Activated T-cell treated with anti-CD3 and anti-CD28 coated beads, Interleukin-2, amount 50 U/mL, for 72 hours (primary cell): Measurements from ENCODE around the gene PRR23A. TPM values are rescaled to one million over a fixed set of nuclear protein-coding genes. Genes with fewer than 3 reads are reported as not detected.

Source experiments
- ATAC-seq, 2 donors: fragments of 150-1000 bp; cut with Tn5 transposase; replicated peaks in 1 of 2; 2 replicates each; pipeline ENCODE4 v1.10.0; 2021; ENCODE audit warnings: moderate library complexity in 2 of 2, mild to moderate bottlenecking in 1 of 2
- DNase-seq, 2 donors: peaks; one replicate each; pipeline ENCODE4 v3.0.0; 2021 to 2022; ENCODE audit warnings: mixed read lengths in 1 of 2
- H3K27ac Mint-ChIP-seq: one replicate; pipeline ENCODE4 v1.8.0; 2022; ENCODE audit warnings: mild to moderate bottlenecking, moderate library complexity, mixed read lengths
- H3K27me3 Mint-ChIP-seq: one replicate; pipeline ENCODE4 v1.8.0; 2022; ENCODE audit warnings: low read depth, mixed read lengths
- H3K36me3 Mint-ChIP-seq, 2 donors: one replicate each; pipeline ENCODE4 v1.8.0; 2022; ENCODE audit warnings: mixed read lengths in 2 of 2, mild to moderate bottlenecking in 1 of 2; ENCODE audit not compliant: insufficient read depth in 2 of 2
- H3K4me1 Mint-ChIP-seq: one replicate; pipeline ENCODE4 v1.8.0; 2022; ENCODE audit warnings: low read depth, mixed read lengths
- H3K4me3 Mint-ChIP-seq, 2 donors: one replicate each; pipeline ENCODE4 v1.8.0; 2022; ENCODE audit warnings: mild to moderate bottlenecking in 2 of 2, mixed read lengths in 2 of 2, moderate library complexity in 2 of 2
- H3K9me3 Mint-ChIP-seq, 2 donors: one replicate each; pipeline ENCODE4 v1.8.0; 2022; ENCODE audit warnings: mixed read lengths in 2 of 2
- total RNA-seq, 2 donors: library from RNA; stranded (reverse); gene quantifications; one replicate each; pipeline ENCODE4 v1.2.3, GENCODE V29; 2022

PRR23A gene
- total RNA-seq, 2 donors from 2014 or later, result not detected

DNA sequence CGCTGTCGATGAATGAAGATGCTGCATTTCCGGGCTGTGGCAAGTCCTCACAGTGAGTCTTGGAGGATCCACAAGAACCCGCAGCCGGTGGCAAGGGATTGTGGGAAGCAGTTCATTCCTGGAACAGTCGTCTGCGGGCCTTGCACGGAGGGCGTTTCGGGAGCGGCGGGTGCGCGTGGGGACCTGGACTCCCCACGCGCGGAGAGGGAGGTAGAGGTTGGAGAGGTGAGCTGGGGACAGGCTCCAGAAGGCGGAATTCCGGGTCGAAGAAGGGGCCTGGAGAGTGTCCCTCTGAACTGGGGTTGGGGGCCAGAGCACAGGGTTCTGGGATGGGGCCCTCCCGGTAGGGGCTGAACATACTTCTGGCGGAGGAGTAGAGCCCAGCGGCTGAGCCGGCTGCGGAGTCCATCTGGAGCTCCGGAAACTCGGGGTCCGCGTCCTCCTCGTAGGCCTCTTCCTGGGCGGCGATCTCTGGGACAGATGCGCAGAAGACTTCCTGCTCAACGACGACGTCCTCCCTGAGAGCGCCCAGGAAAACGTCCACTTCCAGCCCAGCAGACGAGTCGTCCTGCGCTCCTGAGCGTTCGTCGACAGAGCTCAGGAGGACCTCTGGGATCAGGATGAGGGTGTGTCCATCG lies 593 bp downstream of the PRR23A start:
- ATAC-seq, result no peak
- DNase-seq, result no peak
- H3K36me3 Mint-ChIP-seq, result peaks cover 7 to 10% of the 10 kb centered on the region in 2 donors
- H3K27me3 Mint-ChIP-seq, result no peaks in the 10 kb centered on the region
- no peaks in the 10 kb centered on the region for H3K4me1 Mint-ChIP-seq
- no peak overlapping the region for H3K27ac Mint-ChIP-seq
- H3K9me3 Mint-ChIP-seq, result peaks cover 13 to 17% of the 10 kb centered on the region in 2 donors
- no peak overlapping the region for H3K4me3 Mint-ChIP-seq

DNA sequence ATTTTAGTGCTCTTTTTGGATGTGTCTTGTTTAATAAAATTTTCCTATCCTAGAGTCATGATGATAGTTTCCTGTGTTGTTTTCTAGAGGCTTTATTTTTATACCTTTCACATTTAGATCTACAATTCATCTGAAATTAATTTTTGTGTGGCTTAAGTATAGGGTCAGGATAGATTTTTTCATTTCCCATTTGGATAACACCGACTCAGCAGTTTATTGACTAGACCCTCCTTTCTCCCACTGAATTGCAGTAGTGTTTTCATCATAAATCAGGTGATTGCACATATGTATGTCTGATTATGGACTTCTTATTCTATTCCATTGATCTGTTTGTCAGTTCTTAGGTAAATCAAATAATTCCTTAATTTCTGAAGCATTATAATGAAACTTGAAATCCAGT lies 10.4 kb downstream of the PRR23A start:
- Mint-ChIP-seq H3K27me3 (peaks cover 28% of the 10 kb centered on the region), H3K27ac (no peak overlapping the region), H3K4me3 (no peak overlapping the region), H3K9me3 (no peaks in the 10 kb centered on the region), H3K4me1 (no peaks in the 10 kb centered on the region), H3K36me3 (no peaks in the 10 kb centered on the region)
- no peak for ATAC-seq
- DNase-seq, result no peak

DNA sequence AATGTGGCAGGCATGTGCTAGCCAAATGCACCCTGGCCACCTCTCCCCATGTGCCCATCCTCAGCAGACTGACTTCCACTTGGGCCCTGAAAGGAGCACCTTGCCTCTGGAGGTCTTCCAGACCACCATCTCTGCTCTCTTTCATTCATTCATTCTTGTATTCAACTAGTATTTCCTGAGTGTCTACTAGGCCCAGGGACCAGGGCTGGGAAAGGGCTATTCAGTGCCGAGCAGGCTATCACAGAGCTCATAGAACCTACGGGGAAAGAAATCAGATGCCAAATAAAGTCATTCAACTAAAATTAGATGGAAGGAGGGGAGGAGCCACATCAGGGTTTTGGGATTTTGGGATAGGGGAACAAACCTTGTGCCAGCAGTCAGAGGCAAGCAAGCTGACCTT lies 18.9 kb downstream of the PRR23A start:
- Mint-ChIP-seq H3K4me3 (no peak overlapping the region), H3K9me3 (no peaks in the 10 kb centered on the region), H3K27me3 (peaks cover 10% of the 10 kb centered on the region), H3K27ac (no peak overlapping the region), H3K36me3 (no peaks in the 10 kb centered on the region), H3K4me1 (no peaks in the 10 kb centered on the region)
- no peak for ATAC-seq
- no peak for DNase-seq

DNA sequence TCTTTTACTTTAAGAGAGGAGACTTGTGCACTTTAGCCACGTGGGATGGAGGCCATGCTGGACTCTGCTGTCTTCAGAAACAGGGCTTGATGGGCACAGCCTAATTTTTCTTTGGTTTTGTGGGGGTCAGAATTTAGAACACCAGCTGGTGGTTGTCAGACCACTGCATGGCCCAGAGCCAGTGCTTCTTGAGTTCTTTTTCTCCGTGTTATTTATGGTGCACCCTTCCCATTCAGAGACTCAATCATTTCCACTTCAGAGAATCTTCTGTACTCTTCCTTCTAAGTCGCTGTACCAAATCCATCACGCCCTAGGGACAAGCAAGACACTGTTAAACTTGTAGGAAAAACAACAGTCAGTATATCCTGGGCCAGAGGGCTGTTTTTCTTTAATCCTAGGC lies 20.1 kb downstream of the PRR23A start:
- no peaks in the 10 kb centered on the region for H3K36me3 Mint-ChIP-seq
- H3K27ac Mint-ChIP-seq, result no peak overlapping the region
- H3K9me3 Mint-ChIP-seq, result no peaks in the 10 kb centered on the region
- no peaks in the 10 kb centered on the region for H3K4me1 Mint-ChIP-seq
- peaks cover 10% of the 10 kb centered on the region for H3K27me3 Mint-ChIP-seq
- ATAC-seq, result no peak
- no peak overlapping the region for H3K4me3 Mint-ChIP-seq
- no peak for DNase-seq

DNA sequence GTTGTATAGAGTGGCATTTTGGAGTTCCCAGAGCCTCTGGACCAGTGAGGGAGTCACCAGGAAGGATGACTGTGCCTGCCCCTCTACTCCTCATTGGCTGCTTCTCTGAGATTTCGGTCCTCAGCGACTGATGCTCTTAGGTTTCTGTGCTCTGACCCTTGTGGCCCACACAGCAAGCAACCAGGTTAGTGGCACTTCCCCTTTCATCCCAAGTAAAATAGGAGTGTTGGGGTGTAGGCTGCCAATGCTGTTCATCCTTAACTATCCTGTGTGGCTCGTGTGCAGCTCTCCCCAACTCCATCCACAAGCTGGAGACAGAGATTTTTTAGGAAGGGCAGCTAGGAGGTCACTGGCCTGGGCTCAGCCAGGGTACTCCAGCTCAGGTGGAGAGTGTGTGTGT lies 21.3 kb downstream of the PRR23A start:
- H3K27me3 Mint-ChIP-seq, result peaks cover 10% of the 10 kb centered on the region
- no peaks in the 10 kb centered on the region for H3K4me1 Mint-ChIP-seq
- no peak overlapping the region for H3K27ac Mint-ChIP-seq
- DNase-seq, result no peak
- ATAC-seq, result no peak
- no peaks in the 10 kb centered on the region for H3K9me3 Mint-ChIP-seq
- H3K36me3 Mint-ChIP-seq, result no peaks in the 10 kb centered on the region
- no peak overlapping the region for H3K4me3 Mint-ChIP-seq

DNA sequence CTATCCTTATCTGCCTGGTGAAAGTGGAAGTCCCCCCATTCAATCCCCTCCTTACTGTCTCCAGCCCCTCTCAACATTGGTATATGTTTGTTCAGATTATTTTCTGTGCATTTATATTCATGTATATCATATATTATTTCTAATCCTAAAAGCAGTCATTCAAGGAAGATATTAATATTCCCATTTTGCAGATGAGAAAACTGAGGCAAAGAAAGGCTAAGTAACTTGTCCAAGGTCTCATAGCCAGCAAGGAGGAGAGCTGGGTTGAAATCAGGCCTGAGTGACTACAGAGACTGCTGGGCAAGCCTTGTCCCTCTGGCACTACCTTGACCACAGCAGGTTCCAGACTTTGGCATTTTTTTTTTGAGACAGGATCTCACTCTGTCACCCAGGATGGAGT lies 30.0 kb downstream of the PRR23A start:
- no peaks in the 10 kb centered on the region for H3K4me1 Mint-ChIP-seq

DNA sequence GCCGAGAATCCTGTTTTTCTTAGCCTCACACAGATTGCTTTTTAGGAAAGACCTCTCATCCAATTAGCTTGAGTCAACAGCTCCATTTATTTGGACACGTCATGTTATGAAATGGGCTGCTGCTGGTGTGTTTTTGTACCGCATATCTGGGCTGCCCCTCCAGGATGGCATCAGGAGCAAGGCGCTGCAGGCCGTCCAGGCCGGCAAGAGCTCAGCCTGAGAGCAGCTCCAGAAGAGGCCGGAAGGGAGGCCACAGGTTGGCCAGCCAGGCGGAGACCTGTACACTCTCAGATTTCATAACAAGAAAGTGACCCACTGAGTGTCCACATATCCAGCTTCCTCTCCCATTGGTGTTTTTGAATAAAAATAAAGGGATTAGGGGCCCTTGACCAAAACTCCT lies 30.7 kb downstream of the PRR23A start:
- Mint-ChIP-seq H3K36me3 (no peaks in the 10 kb centered on the region), H3K27ac (peak overlapping the region; percentile 30), H3K9me3 (no peaks in the 10 kb centered on the region), H3K27me3 (peaks cover 14% of the 10 kb centered on the region), H3K4me1 (no peaks in the 10 kb centered on the region), H3K4me3 (no peak overlapping the region)
- DNase-seq (no peak), ATAC-seq (no peak)

More for the DNA sequence above, 30.0 kb downstream of the PRR23A start:
- no peaks in the 10 kb centered on the region for H3K9me3 Mint-ChIP-seq
- H3K27ac Mint-ChIP-seq, result no peak overlapping the region
- H3K4me3 Mint-ChIP-seq, result no peak overlapping the region
- peaks cover 8% of the 10 kb centered on the region for H3K27me3 Mint-ChIP-seq
- H3K36me3 Mint-ChIP-seq, result no peaks in the 10 kb centered on the region
- DNase-seq, result no peak
- ATAC-seq, result no peak

DNA sequence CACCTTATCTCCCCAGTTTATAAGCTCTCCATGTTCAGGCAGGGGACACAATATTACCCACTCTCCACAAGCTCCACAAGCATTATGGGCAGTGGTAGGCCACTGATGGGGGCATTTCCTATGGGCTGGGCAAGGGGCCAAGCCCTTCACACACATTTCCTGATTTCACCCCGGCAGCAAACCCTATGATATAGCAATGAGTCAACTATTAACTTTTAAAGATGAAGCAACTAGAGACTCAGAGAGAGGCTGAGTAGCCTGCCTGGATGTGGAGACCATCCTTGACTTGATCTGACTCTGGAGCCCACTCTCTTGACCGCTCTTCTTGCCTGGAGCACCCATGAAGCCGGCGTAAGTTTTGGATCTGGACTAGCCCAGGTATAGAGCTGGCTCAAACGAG lies 31.6 kb downstream of the PRR23A start:
- Mint-ChIP-seq H3K27me3 (peaks cover 23% of the 10 kb centered on the region), H3K9me3 (no peaks in the 10 kb centered on the region), H3K27ac (no peak overlapping the region), H3K4me1 (no peaks in the 10 kb centered on the region), H3K4me3 (no peak overlapping the region), H3K36me3 (no peaks in the 10 kb centered on the region)
- no peak for ATAC-seq
- DNase-seq, result no peak

DNA sequence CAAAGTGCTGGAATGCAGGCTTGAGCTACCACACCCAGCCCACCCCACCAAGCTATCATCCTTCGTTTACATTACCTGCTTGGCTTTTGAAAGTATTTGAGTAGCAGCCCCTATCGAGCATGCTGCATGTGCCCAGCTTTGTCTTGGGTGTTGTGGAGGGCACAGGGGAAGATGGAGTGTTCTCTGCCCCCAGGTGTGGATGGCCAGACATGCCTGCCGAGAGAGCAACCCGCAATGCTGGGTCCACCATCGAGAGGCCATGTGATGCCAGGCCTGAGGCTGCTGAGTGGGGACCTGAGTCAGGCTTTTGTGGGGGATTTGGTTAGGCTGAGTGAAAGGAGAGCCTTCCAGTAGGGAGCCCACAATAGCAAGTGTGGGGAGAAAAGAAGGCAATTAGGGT lies 33.1 kb downstream of the PRR23A start:
- no peaks in the 10 kb centered on the region for H3K36me3 Mint-ChIP-seq
- no peaks in the 10 kb centered on the region for H3K4me1 Mint-ChIP-seq
- ATAC-seq, result no peak
- no peak overlapping the region for H3K4me3 Mint-ChIP-seq
- peaks cover 24% of the 10 kb centered on the region for H3K27me3 Mint-ChIP-seq
- H3K9me3 Mint-ChIP-seq, result no peaks in the 10 kb centered on the region
- no peak overlapping the region for H3K27ac Mint-ChIP-seq
- DNase-seq, result no peak

DNA sequence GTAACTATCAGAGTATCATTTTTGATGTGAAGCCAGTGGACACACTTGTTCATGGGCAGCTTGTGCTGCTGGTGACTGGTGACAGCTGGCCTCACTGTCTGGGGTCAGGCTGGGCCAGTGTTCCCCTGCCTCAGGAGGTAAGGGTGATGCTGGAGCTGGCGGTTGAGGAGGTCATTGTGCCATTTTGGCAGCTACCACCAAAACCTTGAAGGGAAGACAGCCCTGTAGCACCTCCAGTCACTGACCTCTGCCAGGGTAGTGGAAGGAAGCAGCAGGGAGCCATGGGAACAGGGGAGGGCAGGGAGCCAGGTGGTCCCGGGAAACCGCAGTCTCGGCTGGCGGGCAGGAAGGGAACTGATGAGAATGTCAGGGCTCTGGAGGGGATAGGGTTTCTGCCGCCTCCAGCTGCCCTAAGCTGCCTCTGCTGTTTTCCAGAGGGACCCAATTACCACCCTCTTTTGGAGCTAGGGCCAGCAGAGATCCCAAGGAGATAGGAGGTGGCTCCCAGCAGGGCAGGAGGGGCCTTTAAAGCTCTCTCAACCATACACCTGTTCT lies 34.2 kb downstream of the PRR23A start:
- Mint-ChIP-seq H3K4me1 (no peaks in the 10 kb centered on the region), H3K27me3 (peaks cover 24% of the 10 kb centered on the region), H3K9me3 (no peaks in the 10 kb centered on the region), H3K36me3 (no peaks in the 10 kb centered on the region), H3K4me3 (no peak overlapping the region), H3K27ac (no peak overlapping the region)
- DNase-seq (no peak), ATAC-seq (no peak)

DNA sequence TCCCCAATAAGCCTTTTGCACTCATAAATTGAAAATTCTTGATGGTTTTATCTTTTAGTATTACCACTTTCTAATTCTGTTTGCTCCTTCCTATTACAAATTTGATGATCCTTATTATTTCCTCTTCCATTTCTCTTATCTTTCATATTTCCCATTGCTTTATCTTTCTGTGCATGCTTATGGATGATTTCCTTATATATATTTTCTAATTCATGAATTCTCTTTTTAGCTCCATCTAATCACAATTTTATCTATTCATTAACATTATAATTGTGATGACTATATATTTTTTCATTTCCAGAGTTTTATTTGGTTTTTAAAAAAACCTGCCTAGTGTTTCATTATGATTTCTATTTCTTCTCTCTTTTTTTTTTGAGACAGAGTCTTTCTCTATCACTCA lies 41.1 kb downstream of the PRR23A start:
- H3K9me3 Mint-ChIP-seq, result peaks cover 2% of the 10 kb centered on the region in 2 donors
- no peak for ATAC-seq
- peaks cover 11% of the 10 kb centered on the region for H3K4me1 Mint-ChIP-seq
- DNase-seq, result no peak
- H3K27me3 Mint-ChIP-seq, result peaks cover 41% of the 10 kb centered on the region
- H3K36me3 Mint-ChIP-seq, result peaks cover 3 to 5% of the 10 kb centered on the region in 2 donors
- H3K27ac Mint-ChIP-seq, result no peak overlapping the region
- H3K4me3 Mint-ChIP-seq, result no peak overlapping the region

DNA sequence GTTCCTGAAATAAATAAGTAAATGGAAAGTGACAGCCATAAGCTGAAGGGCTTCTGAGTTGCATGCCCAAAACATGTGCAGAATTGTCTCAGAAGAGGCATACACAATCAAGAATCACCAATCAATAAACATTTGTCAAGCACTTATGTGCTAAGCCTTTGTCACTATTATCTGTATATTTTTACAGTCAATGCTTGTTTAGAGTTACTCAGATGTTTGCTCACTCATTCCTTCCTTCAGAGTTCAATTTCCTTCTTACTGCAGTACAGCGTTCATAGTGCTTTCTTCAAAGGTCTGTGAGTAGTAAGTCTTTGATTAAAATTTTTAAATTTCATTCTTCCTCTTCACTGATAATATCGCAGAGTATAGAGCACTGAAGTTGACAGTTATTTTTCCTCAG lies 41.8 kb downstream of the PRR23A start:
- Mint-ChIP-seq H3K4me1 (peaks cover 11% of the 10 kb centered on the region), H3K9me3 (peaks cover 2% of the 10 kb centered on the region in 2 donors), H3K27ac (no peak overlapping the region), H3K36me3 (peaks cover 3 to 5% of the 10 kb centered on the region in 2 donors), H3K4me3 (no peak overlapping the region), H3K27me3 (peaks cover 42% of the 10 kb centered on the region)
- ATAC-seq (no peak), DNase-seq (no peak)

DNA sequence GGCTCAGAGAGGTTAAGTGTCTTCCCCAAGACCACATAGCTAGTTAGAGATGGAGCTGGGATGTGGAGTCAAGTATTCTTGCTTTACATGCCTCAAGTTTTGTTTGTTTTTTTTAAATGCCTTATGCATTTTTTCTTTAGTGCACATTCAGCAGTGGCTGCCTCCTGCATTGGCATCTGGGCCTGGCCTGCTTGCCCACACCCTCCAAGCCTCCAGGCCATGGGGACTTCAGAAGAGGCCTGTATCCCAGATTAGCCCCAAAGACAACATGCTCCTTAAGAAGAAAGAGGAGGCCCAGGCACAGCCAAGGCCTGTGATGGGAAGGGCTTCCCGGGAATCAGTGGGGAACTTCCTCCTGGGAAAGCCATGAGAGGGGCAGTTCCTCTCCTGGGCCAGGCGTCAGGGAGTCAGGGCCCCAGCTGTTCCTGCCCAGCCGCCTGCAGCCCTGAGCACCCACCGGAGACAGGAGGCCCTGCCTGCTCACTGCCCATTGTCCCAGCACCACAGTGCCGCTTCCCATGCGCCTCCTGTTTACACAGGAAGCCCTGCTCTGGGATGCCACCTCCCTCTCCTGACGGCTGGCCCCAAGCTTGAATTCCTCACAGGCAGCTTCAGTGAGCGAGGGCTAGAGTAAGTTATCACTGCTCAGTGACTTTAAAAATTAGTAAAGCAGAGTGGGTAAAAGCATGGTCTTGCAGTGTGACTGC lies 43.1 kb downstream of the PRR23A start:
- Mint-ChIP-seq H3K27me3 (peaks cover 54% of the 10 kb centered on the region), H3K36me3 (peaks cover 3 to 5% of the 10 kb centered on the region in 2 donors), H3K9me3 (peaks cover 2% of the 10 kb centered on the region in 2 donors), H3K27ac (no peak overlapping the region), H3K4me1 (peaks cover 11% of the 10 kb centered on the region), H3K4me3 (no peak overlapping the region)
- ATAC-seq (no peak), DNase-seq (no peak)
